Epithelial cell of esophagus (primary cell): ENCODE measurements around the gene SRI.

ENCODE experiments used
- DNase-seq: peaks from one replicate; pipeline ENCODE4 v3.0.0; 2010; ENCODE audit warnings: low read depth
- H3K4me3 ChIP-seq: 2 replicates; pipeline ENCODE4 v1.5.1; 2011; ENCODE audit warnings: mild to moderate bottlenecking, low read length, control low read depth
- TF ChIP-seq, protein P1 (sequence below): IDR thresholded peaks from 2 replicates; pipeline ENCODE4 v1.5.1; 2011; ENCODE audit warnings: low read depth, mild to moderate bottlenecking, low read length, control low read depth, inconsistent platforms; ENCODE audit not compliant: insufficient read depth; ENCODE audit errors: missing control alignments

SRI gene

DNA sequence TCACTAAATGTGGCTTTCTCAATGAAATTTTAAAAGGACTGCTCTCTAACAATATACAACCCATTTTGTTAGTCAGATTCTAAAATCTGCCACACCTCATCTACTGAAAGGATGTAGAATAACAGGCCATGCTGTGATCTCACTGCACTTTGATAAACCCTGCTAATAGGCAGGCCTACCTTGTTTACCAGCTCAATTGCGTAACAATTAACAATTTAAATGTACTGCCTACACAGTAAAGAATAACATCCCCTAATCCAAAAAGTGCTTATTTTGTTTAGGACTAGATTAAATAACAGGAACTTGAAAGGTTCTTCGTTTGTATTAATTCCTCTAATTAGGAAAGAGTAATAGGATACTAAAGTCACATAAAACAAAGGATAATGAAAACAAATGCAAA is 4.5 kb downstream of the SRI start:
- no peak overlapping the region for H3K4me3 ChIP-seq
- peak; percentile 16 for DNase-seq
- TF ChIP-seq, protein P1, sequence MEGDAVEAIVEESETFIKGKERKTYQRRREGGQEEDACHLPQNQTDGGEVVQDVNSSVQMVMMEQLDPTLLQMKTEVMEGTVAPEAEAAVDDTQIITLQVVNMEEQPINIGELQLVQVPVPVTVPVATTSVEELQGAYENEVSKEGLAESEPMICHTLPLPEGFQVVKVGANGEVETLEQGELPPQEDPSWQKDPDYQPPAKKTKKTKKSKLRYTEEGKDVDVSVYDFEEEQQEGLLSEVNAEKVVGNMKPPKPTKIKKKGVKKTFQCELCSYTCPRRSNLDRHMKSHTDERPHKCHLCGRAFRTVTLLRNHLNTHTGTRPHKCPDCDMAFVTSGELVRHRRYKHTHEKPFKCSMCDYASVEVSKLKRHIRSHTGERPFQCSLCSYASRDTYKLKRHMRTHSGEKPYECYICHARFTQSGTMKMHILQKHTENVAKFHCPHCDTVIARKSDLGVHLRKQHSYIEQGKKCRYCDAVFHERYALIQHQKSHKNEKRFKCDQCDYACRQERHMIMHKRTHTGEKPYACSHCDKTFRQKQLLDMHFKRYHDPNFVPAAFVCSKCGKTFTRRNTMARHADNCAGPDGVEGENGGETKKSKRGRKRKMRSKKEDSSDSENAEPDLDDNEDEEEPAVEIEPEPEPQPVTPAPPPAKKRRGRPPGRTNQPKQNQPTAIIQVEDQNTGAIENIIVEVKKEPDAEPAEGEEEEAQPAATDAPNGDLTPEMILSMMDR: no peak

DNA sequence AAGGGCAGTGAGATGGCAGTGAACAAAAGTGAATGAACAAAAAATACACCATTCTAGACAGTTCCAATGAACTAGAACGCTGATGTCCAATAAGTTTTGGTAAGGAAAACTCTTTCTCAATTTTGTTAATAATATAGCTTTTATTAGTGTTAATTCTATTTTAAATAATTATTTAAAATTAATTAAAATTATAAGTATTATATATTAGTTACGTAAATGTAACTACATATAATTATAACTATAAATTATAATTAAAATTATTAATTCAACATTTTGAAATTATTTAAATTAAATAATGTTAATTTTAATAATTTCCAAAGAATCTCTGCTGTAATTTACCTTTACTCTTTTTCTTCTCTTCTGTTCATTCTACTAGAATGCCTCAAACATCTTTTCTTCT is 5.4 kb downstream of the SRI start:
- no peak overlapping the region for H3K4me3 ChIP-seq
- no peak for DNase-seq
- TF ChIP-seq, protein P1: no peak

DNA sequence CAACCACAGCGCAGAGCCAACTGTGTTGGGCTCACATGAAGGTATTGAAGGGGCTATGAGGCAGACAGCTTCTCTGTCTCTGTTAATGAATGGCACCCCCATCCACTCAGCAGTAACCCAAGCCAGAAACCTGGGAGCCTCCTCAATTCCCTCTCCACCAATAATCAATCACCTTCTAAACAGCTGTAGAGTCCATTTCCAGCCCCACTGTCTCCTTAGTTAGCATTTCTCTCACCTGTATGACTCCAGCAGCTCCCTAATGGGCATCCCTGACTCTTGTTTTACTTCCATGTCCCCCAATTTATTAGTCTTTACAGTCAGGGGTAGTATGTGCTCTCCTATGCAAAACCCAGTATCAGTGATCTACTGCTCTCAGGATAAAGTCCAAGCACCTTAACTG is 6.9 kb downstream of the SRI start:
- DNase-seq: no peak
- TF ChIP-seq, protein P1: no peak
- no peak overlapping the region for H3K4me3 ChIP-seq

DNA sequence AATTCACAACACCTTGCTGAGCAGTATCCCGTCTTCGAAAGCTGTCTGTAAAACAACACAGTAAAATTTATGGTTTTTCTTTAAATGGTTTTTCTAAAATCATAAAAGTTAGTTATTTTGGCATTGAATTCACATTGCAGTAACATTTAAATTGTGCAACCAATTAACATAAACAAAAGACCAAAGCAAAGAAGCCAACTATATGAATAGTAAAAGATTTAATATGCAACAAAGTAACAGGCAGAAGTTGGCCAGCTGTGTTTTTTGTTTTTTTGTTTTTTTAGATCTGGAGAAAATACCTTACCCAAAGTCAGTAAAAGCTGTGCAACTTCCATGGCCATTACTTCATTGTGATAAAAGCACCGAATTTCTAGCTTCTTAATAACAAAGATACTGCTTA is 11.3 kb downstream of the SRI start:
- no peak for DNase-seq
- H3K4me3 ChIP-seq: no peak overlapping the region
- TF ChIP-seq, protein P1: no peak

DNA sequence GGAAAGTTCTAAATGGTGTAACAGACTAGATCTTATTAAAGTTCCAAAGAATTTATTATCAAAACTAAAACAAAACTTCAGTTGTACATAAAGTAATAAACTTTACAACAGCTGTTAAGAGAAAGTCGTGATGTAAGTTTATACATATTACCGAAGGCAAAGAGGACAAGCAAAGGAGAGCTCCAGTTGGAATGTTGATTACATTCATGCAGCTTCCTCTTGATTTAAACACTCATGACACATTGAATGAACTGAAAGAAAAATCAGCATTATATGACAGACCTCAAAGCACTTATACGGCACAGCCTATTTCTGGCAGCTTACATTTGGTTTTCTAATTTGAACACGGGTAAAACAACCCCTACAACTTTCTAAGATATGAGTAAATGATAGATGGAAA is 13.6 kb downstream of the SRI start:
- no peak for DNase-seq
- TF ChIP-seq, protein P1: no peak
- H3K4me3 ChIP-seq: no peak overlapping the region

DNA sequence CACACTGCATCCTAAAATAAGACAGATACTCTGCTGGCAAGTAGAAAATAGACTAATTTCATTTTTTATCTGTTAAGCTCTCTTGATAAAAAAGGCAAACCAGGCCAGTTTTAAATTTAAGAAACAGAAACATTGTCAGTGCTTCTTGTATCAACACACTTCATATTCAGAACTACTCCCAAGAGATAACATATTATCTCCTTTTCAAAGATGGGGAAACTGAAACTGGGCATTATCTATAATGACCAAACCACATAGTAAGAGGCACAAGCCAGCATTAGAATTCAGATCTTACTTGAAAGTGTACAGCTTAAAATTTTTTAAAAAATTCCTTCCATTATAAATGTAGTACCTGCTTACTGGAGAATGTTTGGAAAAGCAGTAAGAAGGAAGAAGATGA is 14.7 kb downstream of the SRI start:
- no peak overlapping the region for H3K4me3 ChIP-seq
- DNase-seq: no peak

DNA sequence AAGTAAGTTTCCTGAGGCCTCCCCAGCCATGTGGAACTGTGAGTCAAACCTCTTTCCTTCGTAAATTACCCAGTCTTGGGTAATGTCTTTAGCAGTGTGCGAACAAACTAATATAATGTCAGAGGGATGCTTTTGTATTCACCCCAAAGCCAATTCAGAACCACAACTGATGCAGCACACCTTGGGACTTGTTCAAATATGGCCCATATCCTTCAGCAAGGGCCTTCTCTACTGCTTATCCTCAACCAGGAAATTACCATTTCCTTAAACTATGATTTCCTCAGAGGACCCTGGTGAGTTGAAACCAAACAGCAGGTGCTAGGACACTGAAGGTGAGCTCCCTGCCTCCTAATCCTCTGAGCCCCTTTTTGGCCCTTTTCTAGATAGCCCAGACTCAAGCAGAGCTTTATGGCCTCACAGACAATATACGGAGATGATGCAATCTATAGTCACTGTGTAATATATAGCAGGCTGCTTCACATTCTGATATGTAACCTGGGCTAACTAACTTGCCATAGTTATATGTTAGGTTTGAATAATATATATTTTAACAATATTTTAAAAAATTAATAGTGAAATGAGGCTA is 15.2 kb downstream of the SRI start:
- TF ChIP-seq, protein P1: no peak
- no peak for DNase-seq

More for the DNA sequence above, 14.7 kb downstream of the SRI start:
- TF ChIP-seq, protein P1: no peak

More for the DNA sequence above, 15.2 kb downstream of the SRI start:
- H3K4me3 ChIP-seq: no peak overlapping the region
